HG02973 (cell line): Measurements from ENCODE around the gene TMEM254.
A peak's percentile ranks its signal among the peaks of the same experiment; 100 is the strongest.
"Not testable (repeated sequence)": the region's sequence is repeated elsewhere in the genome, so short reads cannot be mapped to it uniquely, and the experiment has no call there.

Source experiments
- ATAC-seq: cut with Tn5 transposase; IDR thresholded peaks from one replicate; pipeline ENCODE4 v1.9.1; 2021; ENCODE audit warnings: moderate library complexity; ENCODE audit not compliant: unreplicated experiment

The TMEM254 gene

DNA sequence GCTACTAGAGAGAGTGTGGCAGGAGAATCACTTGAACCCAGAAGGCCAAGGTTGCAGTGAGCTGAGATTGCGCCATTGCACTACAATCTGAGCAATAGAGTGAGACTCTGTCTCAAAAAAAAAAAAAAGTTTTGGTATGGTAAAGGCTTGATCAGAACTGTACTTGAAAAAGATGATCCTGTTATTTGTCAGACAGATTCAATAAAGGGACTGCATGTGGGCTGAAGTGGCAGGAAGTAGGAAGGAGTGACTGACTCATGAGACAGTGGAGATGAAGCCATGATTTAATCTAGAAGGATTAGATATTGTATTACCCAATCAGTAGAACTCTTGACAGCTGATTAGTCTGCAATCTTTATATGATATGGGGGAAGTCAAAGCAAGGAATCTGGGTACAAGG, 2.7 kb upstream of the TMEM254 start:
- no peak for ATAC-seq

- no peak for ATAC-seq
These were observed 507 bp upstream of the TMEM254 start for GRCh38 chr10:80077869-80078447.

- no peak for ATAC-seq
These were observed 851 bp downstream of the TMEM254 start for GRCh38 chr10:80079312-80079719.

DNA sequence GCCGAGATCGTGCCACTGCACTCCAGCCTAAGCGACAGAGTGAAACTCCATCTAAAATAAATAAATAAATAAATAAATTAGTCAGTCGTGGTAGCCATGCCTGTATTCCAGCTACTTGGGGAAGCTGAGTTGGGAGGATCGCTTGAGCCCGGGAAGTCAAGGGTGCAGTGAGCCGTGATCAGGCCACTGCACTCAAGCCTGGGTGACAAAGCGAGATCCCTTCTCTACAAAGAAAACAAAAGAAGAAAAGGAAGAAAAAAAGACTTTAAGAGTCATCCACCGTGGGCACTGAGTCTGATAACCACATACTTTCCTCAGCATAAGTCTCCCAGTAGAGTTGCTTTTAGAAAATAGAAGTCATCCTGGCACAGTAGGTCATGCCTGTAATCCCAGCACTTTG, 2.6 kb downstream of the TMEM254 start:
- no peak for ATAC-seq

GRCh38 chr10:80081801-80082750, 3.6 kb downstream of the TMEM254 start:
- ATAC-seq: no peak

- ATAC-seq: no peak
These were observed 11.7 kb downstream of the TMEM254 start for GRCh38 chr10:80090121-80090520.

- ATAC-seq: no peak
These were observed 15.8 kb downstream of the TMEM254 start for GRCh38 chr10:80094231-80094630.

DNA sequence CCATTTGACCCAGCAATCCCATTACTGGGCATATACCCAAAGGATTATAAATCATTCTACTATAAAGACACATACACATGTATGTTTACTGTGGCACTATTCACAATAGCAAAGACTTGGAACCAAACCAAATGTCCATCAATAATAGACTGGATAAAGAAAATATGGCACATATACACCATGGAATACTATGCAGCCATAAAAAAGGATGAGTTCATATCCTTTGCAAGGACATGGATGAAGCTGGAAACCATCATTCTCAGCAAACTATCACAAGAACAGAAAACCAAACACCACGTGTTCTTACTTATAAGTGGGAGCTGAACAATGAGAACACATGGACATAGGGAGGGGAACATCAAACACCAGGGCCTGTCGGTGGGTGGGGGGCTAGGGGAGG, 19.8 kb downstream of the TMEM254 start:
- not testable (repeated sequence) for ATAC-seq

- not testable (repeated sequence) for ATAC-seq
These were observed 20.8 kb downstream of the TMEM254 start for GRCh38 chr10:80099295-80099694.

GRCh38 chr10:80100116-80100515, 21.7 kb downstream of the TMEM254 start:
- ATAC-seq: no peak

DNA sequence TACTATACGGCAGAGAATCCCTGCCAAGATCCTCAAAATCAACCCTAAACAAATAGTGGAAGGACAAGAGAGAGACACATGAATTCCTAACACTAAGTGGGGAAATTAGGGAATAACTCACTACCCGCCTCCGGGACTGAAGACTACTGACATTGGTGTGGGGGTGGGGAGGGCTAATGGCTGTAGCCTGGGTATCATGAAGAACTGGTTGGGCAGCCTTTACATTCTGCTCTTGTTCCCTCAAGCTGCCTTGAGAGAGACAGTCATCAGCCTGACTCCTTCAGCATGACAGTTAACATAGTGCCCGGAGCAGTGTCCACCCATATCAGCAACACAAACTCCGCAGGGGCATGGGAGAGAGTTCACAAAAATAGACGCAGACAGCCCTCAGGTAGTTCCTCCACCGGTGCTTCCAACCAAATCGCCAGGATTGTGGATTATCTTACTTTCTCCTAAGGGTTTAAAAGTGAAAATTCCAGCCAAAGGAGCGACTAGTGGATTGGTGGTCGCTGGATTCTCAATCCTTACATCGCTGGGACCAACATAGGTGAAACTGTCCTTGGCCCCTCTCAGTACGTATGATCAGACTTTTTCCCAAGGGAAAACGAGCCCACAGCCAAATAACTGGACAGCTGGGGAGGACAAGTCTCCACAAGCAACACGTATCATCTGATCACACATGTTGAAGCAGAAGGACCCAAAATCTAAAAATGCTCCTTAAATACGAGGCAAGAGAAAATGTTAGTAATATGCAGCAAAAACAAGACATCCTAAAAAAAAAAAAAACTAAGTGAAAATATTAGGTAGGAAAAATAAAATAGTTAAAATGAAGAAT, 22.6 kb downstream of the TMEM254 start:
- ATAC-seq: no peak

GRCh38 chr10:80104066-80104926, 25.8 kb downstream of the TMEM254 start:
- ATAC-seq: peak; percentile 73

DNA sequence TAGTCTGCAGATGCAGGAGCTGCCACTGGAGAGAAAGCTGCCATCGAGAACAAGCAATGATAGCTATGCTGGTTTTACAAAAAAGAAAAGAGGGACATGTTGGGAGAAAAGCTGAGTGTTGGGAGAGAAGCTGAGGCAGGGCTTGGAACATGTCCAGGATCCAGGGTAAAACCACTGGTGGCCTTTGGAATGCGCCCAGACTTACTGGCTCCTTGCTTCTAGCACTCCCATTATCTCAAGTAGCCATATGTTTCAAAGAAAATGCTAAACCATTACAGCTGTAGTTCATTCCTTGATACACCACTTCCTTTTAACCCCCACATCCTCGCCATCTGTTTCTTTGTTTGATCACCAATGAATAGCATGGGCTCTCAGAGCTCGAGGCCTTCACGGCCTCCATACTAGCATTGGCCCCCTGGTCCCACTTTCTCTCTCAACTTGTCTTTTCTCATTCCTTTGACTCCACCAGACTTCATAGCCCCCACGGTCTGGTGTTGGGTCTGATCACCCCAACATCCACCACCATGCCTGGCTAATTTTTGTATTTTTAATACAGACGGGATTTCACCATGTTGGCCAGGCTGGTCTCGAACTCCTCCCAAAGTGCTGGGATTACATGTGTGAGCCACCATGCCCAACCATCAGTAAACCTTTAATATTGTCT, 30.2 kb downstream of the TMEM254 start:
- no peak for ATAC-seq

DNA sequence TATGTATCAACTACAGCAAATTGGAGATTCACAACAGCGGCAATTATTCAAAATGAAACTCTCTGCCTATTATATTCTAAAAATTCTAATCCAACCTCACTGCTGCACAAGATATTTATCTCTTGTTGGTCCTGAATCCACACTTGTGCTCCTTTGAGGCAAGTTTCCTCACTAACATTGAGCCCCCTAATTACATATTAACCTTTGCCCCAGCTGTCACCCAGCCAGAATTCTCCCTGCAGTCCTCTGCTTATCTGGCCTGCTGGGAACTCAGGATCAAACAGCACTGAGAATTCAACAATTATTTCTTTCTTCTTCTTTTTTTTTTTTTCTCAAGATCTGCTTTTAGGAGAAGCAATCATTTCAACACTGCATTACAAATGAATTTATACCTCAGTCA, 32.5 kb downstream of the TMEM254 start:
- no peak for ATAC-seq

DNA sequence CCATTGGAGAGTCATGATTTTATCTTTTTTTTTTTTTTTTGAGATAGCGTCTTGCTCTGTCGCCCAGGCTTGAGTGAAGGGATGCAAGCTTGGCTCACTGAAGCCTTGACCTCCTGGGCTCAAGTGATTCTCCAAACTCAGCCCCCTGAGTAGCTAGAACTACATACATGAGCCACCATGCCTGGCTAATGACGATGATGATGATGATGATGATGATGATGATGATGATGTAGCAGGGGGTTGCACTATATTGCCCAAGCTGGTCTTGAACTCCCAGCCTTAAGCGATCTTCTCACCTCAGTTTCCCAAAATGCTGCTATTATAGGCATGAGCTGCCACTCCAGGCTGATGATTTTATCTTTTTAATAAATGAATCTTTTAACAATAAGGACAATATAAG, 40.2 kb downstream of the TMEM254 start:
- ATAC-seq: no peak

DNA sequence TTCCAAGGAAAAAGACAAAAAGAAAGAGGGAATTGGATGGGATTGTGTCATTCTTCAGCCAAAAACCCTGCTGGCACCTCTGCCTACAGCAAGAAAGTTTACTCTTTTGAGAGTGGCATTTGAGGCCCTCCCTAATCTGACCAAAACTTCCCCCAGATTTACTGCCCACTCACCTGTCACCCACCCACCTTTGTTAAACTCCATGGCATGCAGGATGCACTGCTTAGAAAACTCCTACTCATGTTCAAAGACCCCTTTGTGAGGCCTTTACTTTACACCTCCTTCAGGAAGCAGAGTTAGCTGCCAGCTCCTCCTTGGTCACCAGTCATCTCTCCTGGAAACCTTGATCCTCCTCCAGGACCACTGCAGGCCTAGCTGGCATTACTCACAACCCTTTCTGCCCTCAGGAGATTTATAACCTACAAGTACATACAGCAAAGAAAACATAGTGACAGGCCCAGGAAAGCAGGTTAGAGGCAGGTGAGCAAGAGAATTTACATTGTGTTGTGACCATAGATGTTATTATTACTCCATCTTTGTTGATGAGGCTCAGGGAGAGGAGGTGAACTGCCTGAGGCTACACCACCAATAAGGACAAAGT, 43.7 kb downstream of the TMEM254 start:
- ATAC-seq: no peak

DNA sequence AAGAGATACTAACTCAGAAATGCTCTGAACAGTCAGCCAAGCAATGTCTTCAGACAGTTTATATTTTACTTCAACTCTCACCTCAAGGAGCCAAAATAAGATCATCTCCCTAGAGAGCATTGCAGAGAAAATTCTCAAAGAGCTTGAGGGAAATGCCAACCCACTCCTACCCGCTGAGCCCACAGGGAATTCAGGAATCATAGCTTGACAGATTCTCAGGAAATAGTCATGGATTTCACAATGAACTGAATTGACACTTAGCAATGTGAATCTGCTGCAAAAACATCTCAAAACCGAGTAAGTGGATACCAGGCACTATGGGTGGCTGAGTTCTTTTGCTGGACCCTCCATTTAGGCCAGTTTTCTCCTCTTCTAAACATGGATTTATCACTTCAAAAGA, 44.3 kb downstream of the TMEM254 start:
- no peak for ATAC-seq

- no peak for ATAC-seq
These were observed 48.4 kb downstream of the TMEM254 start for GRCh38 chr10:80126876-80127275.

DNA sequence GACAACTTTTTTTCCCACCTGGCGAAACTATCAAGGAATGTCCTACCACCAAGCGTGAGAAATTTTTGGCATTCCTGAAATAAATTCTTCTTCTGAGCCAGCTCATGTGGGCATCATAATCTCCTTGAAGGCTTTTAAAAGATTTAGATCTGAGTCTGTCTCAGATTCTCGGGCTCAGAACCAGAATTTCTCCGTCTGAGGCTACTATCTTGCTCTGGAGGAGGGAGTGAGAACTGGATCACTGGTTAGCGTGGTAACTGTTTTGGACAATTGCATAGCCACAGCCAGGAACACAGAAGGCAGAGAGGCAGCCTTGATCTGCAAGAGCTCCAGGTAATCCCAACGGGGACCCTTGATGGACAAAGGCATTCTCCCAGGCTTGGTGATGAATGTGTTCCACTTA, 53.0 kb downstream of the TMEM254 start:
- ATAC-seq: no peak
